ENCODE data around the gene FUCA1. TPM values are rescaled to one million over a fixed set of nuclear protein-coding genes. Genes with fewer than 3 reads are reported as not detected.
"Not testable (repeated sequence)": the region's sequence is repeated elsewhere in the genome, so short reads cannot be mapped to it uniquely, and the experiment has no call there.

Gene FUCA1
- total RNA-seq, 1 donor from 2014 or later = 8.8 TPM

DNA sequence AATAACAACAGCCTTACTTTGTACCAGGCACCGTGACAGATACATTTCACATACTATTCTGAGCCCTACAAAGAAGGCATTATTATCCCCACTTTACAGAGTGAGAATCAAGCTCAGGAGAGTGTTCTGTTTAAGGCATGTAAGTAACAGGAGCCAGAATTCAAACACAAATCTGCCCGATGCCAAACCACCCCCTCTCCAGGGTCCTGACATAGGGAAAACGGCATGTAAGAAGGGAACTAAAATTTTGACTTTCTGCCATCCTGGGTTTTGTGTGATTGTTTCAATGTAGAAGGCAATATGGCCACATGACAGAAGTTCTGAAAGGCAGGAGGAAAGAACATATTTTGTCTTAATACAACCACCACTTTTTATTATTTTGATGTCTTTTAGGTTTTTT is 5.5 kb downstream of the FUCA1 start:
- no peak for DNase-seq
- H3K4me1 Mint-ChIP-seq (ENCODE audit: low read depth, unreplicated experiment) = no peaks in the 10 kb centered on the region
- H3K9me3 Mint-ChIP-seq (ENCODE audit: unreplicated experiment) = no peaks in the 10 kb centered on the region
- TF ChIP-seq, protein P1, sequence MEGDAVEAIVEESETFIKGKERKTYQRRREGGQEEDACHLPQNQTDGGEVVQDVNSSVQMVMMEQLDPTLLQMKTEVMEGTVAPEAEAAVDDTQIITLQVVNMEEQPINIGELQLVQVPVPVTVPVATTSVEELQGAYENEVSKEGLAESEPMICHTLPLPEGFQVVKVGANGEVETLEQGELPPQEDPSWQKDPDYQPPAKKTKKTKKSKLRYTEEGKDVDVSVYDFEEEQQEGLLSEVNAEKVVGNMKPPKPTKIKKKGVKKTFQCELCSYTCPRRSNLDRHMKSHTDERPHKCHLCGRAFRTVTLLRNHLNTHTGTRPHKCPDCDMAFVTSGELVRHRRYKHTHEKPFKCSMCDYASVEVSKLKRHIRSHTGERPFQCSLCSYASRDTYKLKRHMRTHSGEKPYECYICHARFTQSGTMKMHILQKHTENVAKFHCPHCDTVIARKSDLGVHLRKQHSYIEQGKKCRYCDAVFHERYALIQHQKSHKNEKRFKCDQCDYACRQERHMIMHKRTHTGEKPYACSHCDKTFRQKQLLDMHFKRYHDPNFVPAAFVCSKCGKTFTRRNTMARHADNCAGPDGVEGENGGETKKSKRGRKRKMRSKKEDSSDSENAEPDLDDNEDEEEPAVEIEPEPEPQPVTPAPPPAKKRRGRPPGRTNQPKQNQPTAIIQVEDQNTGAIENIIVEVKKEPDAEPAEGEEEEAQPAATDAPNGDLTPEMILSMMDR (IDR thresholded peaks at IDR 0.05; ENCODE audit: partially characterized antibody, unreplicated experiment) = no peak
- H3K4me3 Mint-ChIP-seq (ENCODE audit: unreplicated experiment) = no peak overlapping the region
- no peaks in the 10 kb centered on the region for H3K36me3 Mint-ChIP-seq (ENCODE audit: unreplicated experiment)
- H3K27me3 Mint-ChIP-seq (ENCODE audit: unreplicated experiment) = peaks cover 2% of the 10 kb centered on the region
- no peak overlapping the region for H3K27ac Mint-ChIP-seq (ENCODE audit: unreplicated experiment)

DNA sequence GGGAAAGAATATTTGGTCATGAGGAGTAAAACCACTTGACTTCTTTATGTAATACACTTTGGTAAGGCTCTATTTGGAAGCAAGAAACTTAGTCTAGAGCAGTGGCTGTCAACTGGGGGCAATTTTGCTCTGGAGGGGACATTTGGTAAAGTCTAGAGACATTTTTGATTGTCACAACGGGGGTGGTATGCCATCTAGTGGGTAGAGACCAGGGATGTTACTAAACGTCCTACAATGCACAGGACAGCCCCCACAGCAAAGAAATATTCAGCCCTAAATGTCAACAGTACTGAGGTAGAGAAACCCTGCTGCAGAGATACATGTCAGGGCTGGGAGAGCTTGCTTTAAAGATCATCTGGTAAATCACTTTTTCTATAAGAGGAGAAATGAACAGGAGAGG is 13.5 kb downstream of the FUCA1 start:
- peak overlapping the region; percentile 76 for H3K27ac Mint-ChIP-seq (ENCODE audit: unreplicated experiment)
- no peak for DNase-seq
- peaks cover 6% of the 10 kb centered on the region for H3K36me3 Mint-ChIP-seq (ENCODE audit: unreplicated experiment)
- H3K4me3 Mint-ChIP-seq (ENCODE audit: unreplicated experiment) = no peak overlapping the region
- TF ChIP-seq, protein P1 (IDR thresholded peaks at IDR 0.05; ENCODE audit: partially characterized antibody, unreplicated experiment) = no peak
- peaks cover 5% of the 10 kb centered on the region for H3K9me3 Mint-ChIP-seq (ENCODE audit: unreplicated experiment)
- H3K27me3 Mint-ChIP-seq (ENCODE audit: unreplicated experiment) = no peaks in the 10 kb centered on the region
- H3K4me1 Mint-ChIP-seq (ENCODE audit: low read depth, unreplicated experiment) = no peaks in the 10 kb centered on the region

DNA sequence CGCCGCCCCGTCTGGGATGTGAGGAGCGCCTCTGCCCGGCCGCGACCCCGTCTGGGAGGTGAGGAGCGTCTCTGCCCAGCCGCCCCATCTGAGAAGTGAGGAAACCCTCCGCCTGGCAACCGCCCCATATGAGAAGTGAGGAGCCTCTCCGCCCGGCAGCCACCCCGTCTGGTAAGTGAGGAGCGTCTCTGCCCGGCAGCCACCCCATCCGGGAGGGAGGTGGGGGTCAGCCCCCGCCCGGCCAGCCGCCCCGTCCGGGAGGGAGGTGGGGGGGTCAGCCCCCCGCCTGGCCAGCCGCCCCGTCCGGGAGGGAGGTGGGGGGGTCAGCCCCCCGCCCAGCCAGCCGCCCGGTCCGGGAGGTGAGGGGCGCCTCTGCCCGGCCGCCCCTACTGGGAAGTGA is 15.0 kb downstream of the FUCA1 start:
- H3K36me3 Mint-ChIP-seq (ENCODE audit: unreplicated experiment) = peaks cover 11% of the 10 kb centered on the region
- not testable (repeated sequence) for H3K27me3 Mint-ChIP-seq (ENCODE audit: unreplicated experiment); DNase-seq

DNA sequence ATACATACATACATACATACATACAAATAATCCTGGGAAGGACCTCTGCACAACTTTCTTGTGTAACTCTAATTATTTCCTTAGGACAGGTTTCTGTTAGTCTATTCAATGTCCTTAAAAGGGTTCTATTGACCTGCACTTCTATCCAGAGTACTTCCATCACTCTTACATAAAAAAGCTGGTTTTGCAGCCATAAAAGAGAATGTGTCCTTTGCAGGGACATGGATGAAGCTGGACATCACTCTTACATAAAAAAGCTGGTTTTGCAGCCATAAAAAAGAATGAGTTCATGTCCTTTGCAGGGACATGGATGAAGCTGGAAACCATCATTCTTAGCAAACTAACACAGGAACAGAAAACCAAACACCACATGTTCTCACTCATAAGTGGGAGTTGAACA is 16.7 kb downstream of the FUCA1 start:
- H3K4me3 Mint-ChIP-seq (ENCODE audit: unreplicated experiment); H3K27me3 Mint-ChIP-seq (ENCODE audit: unreplicated experiment): not testable (repeated sequence)

More for the DNA sequence above, 15.0 kb downstream of the FUCA1 start:
- H3K4me3 Mint-ChIP-seq (ENCODE audit: unreplicated experiment); H3K27ac Mint-ChIP-seq (ENCODE audit: unreplicated experiment); H3K9me3 Mint-ChIP-seq (ENCODE audit: unreplicated experiment); H3K4me1 Mint-ChIP-seq (ENCODE audit: low read depth, unreplicated experiment): not testable (repeated sequence)

DNA sequence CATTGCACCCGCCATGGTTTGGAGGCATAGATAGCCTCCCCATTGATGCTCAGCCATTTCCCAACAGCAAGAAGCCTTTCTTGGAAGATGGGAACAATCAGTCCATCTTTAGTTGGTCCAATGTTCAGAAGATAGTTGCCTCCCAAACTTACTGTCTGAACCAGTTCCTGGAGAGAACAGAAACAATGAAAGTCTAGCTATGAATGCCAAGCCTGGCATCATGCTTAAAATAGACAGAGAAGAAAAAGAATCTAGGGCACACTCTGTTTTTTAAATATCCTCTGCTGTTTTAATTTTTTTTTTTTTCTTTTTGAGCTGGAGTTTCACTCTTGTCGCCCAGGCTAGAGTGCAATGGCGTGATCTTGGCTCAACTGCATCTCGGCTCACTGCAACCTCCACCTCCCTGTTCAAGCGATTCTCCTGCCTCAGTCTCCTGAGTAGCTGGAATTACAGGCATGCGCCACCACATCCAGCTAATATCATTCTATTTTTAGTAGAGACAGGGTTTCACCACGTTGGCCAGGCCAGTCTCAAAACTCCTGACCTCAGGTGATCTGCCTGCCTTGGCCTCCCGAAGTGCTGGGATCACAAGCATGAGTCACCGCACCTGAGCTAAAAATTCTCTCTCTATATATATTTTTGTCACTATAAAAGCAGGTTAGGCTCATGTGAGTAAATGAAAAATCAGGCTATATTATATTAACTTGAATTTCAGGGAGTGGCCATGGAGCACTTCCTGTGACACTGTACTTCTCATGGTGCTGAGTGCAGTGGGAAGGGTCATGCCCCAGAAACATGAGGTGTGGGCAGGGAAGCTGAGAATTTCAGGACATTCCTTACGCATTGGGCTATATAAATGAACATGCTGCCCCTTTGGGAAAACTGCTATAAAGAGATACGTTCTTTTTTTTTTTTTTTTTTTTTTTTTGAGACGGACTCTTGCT is 19.1 kb downstream of the FUCA1 start:
- Mint-ChIP-seq H3K27ac (ENCODE audit: unreplicated experiment) (no peak overlapping the region), H3K4me3 (ENCODE audit: unreplicated experiment) (no peak overlapping the region), H3K36me3 (ENCODE audit: unreplicated experiment) (peaks cover 16% of the 10 kb centered on the region), H3K4me1 (ENCODE audit: low read depth, unreplicated experiment) (no peaks in the 10 kb centered on the region), H3K27me3 (ENCODE audit: unreplicated experiment) (no peaks in the 10 kb centered on the region), H3K9me3 (ENCODE audit: unreplicated experiment) (peaks cover under 1% of the 10 kb centered on the region)
- TF ChIP-seq, protein P1 (IDR thresholded peaks at IDR 0.05; ENCODE audit: partially characterized antibody, unreplicated experiment) = no peak
- no peak for DNase-seq

More for the DNA sequence above, 16.7 kb downstream of the FUCA1 start:
- Mint-ChIP-seq H3K27ac (ENCODE audit: unreplicated experiment) (peak overlapping the region; percentile 43), H3K36me3 (ENCODE audit: unreplicated experiment) (peaks cover 22% of the 10 kb centered on the region)
- not testable (repeated sequence) for H3K4me1 Mint-ChIP-seq (ENCODE audit: low read depth, unreplicated experiment); H3K9me3 Mint-ChIP-seq (ENCODE audit: unreplicated experiment); DNase-seq

DNA sequence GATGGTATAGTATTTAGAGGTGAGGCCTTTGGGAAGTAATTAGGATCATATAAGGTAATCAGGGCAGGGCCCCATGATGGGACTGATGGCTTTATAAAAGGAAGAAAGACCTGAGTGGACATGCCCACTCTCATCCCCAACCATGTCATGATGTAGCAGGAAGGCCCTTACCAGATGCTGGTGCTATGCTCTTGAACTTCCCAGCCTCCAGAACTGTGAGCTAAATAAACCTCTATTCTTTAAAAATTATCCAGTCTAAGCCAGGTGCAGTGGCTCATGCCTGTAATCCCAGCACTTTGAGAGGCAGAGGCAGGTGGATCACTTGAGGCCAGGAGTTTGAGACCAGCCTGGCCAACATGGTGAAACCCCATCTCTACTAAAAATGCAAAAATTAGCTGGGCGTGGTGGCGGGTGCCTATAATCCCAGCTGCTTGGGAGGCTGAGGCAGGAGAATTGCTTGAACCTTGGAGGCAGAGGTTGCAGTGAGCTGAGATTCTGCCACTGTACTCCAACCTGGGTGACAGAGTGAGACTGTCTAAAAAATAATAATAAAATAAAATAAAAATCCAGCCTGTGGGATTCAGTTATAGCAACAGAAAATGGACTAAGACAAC is 20.5 kb downstream of the FUCA1 start:
- not testable (repeated sequence) for H3K9me3 Mint-ChIP-seq (ENCODE audit: unreplicated experiment); H3K4me3 Mint-ChIP-seq (ENCODE audit: unreplicated experiment); H3K4me1 Mint-ChIP-seq (ENCODE audit: low read depth, unreplicated experiment); H3K27ac Mint-ChIP-seq (ENCODE audit: unreplicated experiment); H3K27me3 Mint-ChIP-seq (ENCODE audit: unreplicated experiment); DNase-seq
- H3K36me3 Mint-ChIP-seq (ENCODE audit: unreplicated experiment) = peaks cover 16% of the 10 kb centered on the region

Data from glutamatergic neuron (in vitro differentiated cells).